ENCODE measurements around the gene SUSD6.

DNA sequence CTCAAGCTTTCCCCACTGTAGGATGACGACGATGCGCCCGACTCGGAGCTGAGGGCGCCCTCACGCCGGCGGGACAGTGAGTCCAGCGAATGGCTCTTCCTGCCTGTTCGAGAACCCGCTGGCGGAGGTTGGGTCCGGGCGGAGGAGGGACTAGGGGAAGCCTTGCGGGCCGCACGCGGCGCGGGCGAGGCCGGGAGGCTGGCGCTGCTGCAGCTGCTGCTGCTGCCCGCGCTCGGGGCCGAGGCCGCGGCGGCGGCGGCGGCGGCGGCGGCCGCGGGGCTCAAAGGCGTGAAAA, 38.6 kb upstream of the SUSD6 start:
- TF ChIP-seq EZH2phosphoT487 (IDR thresholded peaks at IDR 0.05; ENCODE audit: borderline replicate concordance, low read depth, low read length) (no peak), CTCF (conservative IDR thresholded peaks at IDR 0.05; ENCODE audit: low read length) (no peak)
